ENCODE measurements around the gene STAT5B. TPM values are rescaled to one million over a fixed set of nuclear protein-coding genes. Genes with fewer than 3 reads are reported as not detected.

STAT5B gene
- total and polyA plus RNA-seq, 11 donors: 13.0 to 51.9 (median 31.4) TPM

DNA sequence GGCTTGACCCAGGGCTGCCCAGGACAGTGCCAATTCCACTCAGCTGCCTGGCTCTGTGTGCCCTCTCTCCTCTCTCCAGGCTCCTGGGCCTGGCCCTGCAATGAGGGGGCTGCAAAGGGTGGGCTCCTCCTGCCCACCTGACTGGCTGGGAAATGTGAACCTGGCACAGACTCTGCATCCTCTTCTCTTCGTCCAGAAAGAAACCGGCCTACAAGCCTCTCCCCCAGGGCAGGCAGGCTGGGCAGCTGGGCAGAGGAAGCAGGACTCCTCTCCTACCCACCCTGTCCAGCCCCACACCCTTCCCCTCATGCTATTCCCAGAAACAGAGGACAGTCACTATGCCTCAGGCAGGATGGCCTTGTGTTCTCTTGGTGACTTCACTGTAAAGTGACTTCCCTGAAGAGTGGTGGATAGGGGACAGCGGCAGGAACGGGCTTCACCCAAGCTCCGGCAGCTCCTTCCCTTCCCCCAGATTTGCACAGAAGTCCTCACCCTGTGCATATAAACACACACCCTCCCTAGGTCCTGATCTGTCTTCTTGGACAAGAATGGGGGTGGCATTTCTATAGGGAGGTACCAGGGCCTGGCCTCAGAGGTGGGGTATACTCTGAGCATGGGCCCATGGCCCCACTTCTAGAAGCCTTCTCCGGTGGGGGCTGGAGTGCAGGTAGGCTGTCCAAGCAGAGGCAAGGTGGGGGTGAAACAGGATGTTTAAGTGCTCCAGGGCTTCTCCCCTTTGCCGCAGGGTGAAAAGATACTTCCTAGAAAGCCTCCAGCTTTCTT, 7.2 kb upstream of the STAT5B start:
- WGBS, 4 donors: 84 to 90% (median 88%) methylated on average over 6 to 7 of the region's 7 CpGs
- DNase-seq: peak in 2 of 5 donors; percentile 7 to 24
- intact Hi-C loops (cut with DNase I): loop anchor here in 1 of 10 donors (10.0 kb wide), 1 partner anchor 89 kb away; the partner anchor contains the start of gene GHDC

DNA sequence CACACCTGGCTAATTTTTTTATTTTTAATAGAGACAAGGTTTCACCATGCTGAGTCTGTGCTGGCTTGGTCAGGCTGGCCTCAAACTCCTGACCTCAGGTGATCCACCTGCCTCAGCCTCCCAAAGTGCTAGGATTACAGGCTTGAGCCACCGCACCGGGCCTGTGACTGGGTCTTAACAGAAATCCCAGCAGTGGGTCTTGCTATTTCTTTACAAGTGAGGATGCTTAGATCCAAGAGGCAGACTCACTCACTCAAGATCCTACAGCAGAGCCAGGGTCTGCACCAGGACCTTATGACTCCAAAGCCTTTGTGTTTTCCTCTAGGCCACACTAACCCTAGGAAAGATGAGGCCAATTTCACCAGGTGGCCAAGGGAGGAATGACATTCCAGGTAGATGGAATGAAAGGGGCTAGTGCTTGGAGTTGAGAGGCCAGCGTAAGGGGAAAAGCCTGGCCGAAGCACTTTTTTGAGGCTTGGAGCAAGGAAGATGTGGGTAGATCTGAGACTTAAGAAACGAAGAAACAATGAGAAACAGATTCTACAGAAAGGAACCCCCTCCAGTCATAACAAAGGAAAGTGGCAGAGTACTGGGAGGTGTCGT, 6.4 kb upstream of the STAT5B start:
- Histone ChIP-seq H3K4me1 (peaks cover 0 to 21% (median 14%) of the 10 kb centered on the region in 12 donors), H3K27me3 (no peaks in the 10 kb centered on the region), H3K36me3 (no peaks in the 10 kb centered on the region), H3K4me3 (no peak overlapping the region), H3K9me3 (no peaks in the 10 kb centered on the region), H3K27ac (no peak overlapping the region)
- intact Hi-C loops (cut with DNase I): loop anchor here in 1 of 10 donors (10.0 kb wide), 1 partner anchor 88 kb away; the partner anchor contains the start of gene GHDC
- 88 to 95% (median 92%) methylated on average over 6 of the region's 6 CpGs for WGBS, 4 donors
- TF ChIP-seq, protein P1, sequence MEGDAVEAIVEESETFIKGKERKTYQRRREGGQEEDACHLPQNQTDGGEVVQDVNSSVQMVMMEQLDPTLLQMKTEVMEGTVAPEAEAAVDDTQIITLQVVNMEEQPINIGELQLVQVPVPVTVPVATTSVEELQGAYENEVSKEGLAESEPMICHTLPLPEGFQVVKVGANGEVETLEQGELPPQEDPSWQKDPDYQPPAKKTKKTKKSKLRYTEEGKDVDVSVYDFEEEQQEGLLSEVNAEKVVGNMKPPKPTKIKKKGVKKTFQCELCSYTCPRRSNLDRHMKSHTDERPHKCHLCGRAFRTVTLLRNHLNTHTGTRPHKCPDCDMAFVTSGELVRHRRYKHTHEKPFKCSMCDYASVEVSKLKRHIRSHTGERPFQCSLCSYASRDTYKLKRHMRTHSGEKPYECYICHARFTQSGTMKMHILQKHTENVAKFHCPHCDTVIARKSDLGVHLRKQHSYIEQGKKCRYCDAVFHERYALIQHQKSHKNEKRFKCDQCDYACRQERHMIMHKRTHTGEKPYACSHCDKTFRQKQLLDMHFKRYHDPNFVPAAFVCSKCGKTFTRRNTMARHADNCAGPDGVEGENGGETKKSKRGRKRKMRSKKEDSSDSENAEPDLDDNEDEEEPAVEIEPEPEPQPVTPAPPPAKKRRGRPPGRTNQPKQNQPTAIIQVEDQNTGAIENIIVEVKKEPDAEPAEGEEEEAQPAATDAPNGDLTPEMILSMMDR (IDR thresholded peaks at IDR 0.05): no peak
- TF ChIP-seq POLR2A (IDR thresholded peaks at IDR 0.05): no peak
- no peak for ATAC-seq
- DNase-seq: no peak

More for the DNA sequence above, 7.2 kb upstream of the STAT5B start:
- no peak for TF ChIP-seq POLR2A (IDR thresholded peaks at IDR 0.05)
- TF ChIP-seq, protein P1 (IDR thresholded peaks at IDR 0.05): no peak
- ATAC-seq: no peak
- Histone ChIP-seq H3K36me3 (no peaks in the 10 kb centered on the region), H3K27ac (no peak overlapping the region), H3K9me3 (no peaks in the 10 kb centered on the region), H3K4me1 (peaks cover 0 to 24% (median 18%) of the 10 kb centered on the region in 12 donors), H3K27me3 (no peaks in the 10 kb centered on the region), H3K4me3 (no peak overlapping the region)

GRCh38 chr17:42281571-42282096, 5.4 kb upstream of the STAT5B start:
- H3K27me3 ChIP-seq: no peaks in the 10 kb centered on the region
- no peaks in the 10 kb centered on the region for H3K36me3 ChIP-seq
- peaks cover 0 to 21% (median 11%) of the 10 kb centered on the region in 12 donors for H3K4me1 ChIP-seq
- no peak for TF ChIP-seq POLR2A (IDR thresholded peaks at IDR 0.05)
- TF ChIP-seq, protein P1 (IDR thresholded peaks at IDR 0.05): no peak
- H3K4me3 ChIP-seq: no peak overlapping the region
- intact Hi-C loops (cut with DNase I): loop anchor here in 1 of 10 donors (10.0 kb wide), 1 partner anchor 87 kb away; the partner anchor contains the start of gene GHDC
- WGBS, 4 donors: 85 to 91% (median 90%) methylated on average over 7 of the region's 7 CpGs
- DNase-seq (peak in 1 of 5 donors; percentile 52), ATAC-seq (no peak)
- no peaks in the 10 kb centered on the region for H3K9me3 ChIP-seq
- H3K27ac ChIP-seq: no peak overlapping the region
